ENCODE results near the gene METTL22. TPM values are rescaled to one million over a fixed set of nuclear protein-coding genes. Genes with fewer than 3 reads are reported as not detected.
A peak's percentile ranks its signal among the peaks of the same experiment; 100 is the strongest.

Gene METTL22
- total and polyA plus RNA-seq, 10 of the 15 experiments (the other 5 are each of a cell fraction or from before 2014, with no cell fraction given), result 6.4 to 34.7 (median 18.8) TPM

DNA sequence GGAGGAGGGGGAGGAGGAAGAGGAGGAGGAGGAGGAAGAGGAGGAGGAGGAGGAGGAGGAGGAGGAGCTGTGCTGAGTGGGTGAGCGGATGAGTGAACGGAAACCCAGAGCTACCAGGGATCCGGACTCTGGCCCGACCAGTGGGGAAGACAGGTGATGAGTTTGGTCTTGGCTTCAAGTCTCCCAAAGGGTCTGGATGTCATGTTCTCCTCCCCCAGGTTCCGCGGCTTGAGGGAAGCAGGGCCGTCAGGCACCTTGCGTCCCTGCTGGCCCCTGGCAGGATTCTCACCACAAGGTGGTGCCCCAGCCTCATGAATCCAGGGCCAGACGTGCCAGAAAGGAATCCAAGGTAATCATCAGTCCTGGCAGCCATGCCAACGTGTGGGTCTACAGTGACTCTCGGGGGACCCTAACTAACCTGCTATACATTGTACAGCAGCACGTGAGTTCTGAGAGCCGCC is 39.4 kb downstream of the METTL22 start:
- in situ Hi-C loops (cut with MboI) (loop anchor here (5.0 kb wide), 1 partner anchor 136 kb away; the partner anchor contains the start of genes PMM2 and TMEM186), intact Hi-C loops (cut with micrococcal nuclease; ENCODE audit: unreplicated experiment) (loop anchor here (1.0 to 2.0 kb wide), 3 partner anchors 131 to 474 kb away; no protein-coding TSS in a partner anchor)
- ATAC-seq, result peak; percentile 86
- CTCF ChIA-PET, result interaction anchor here (0.7 to 7.7 kb wide), 12 partner anchors 10 to 478 kb away, joined by 3 to 72 read pairs (median 4); partner anchors contain the start of genes LITAFD, PMM2 and TMEM186
- H2AFZ ChIP-seq (ENCODE audit: control insufficient read depth, low read depth, low read length), result no peak overlapping the region
- BruUV-seq (replicated peaks), result no TSS peak
- no peaks in the 10 kb centered on the region for H4K20me1 ChIP-seq (ENCODE audit: control insufficient read depth, insufficient read depth)
- H3K4me1 ChIP-seq (ENCODE audit: control insufficient read depth, insufficient read depth, low read length), result peaks cover under 1% of the 10 kb centered on the region; the same call in 1 of the 2 replicates
- H3K9ac ChIP-seq (ENCODE audit: control insufficient read depth, insufficient read depth, low read length), result no peak overlapping the region
- H3K4me2 ChIP-seq (ENCODE audit: control insufficient read depth, insufficient read depth), result no peak overlapping the region
- DNase-seq (ENCODE audit: low read depth, low spot score), result no peak
- FAIRE-seq, result no peak
- H3K36me3 ChIP-seq (ENCODE audit: control insufficient read depth in 2 of 2, insufficient read depth in 2 of 2, low read length in 1 of 2), result no peaks in the 10 kb centered on the region
- no peaks in the 10 kb centered on the region for H3K27me3 ChIP-seq (replicated peaks in 1 of 2; ENCODE audit: control insufficient read depth in 2 of 2, insufficient read depth in 2 of 2, low read length in 1 of 2)
- no peak overlapping the region for H3K27ac ChIP-seq (ENCODE audit: control insufficient read depth, insufficient read depth)
- RAD21 ChIA-PET (ENCODE audit: unreplicated experiment), result interaction anchor here (0.6 to 4.8 kb wide), 9 partner anchors 86 to 474 kb away, joined by 3 to 32 read pairs (median 4); no protein-coding TSS in a partner anchor
- POLR2A ChIA-PET, result interaction anchor here (0.8 kb wide), 1 partner anchor 208 kb away, joined by 3 read pairs; the partner anchor contains the start of gene CARHSP1
- no peak overlapping the region for H3K4me3 ChIP-seq
- no peaks in the 10 kb centered on the region for H3K9me3 ChIP-seq (replicated peaks; ENCODE audit: control insufficient read depth, insufficient read depth, low read length)
- SMC1A ChIA-PET (ENCODE audit: uncharacterized antibody, unreplicated experiment), result interaction anchor here (0.8 to 5.8 kb wide), 6 partner anchors 8 to 219 kb away, joined by 3 to 37 read pairs (median 4); partner anchors contain the start of gene LITAFD
- 42% methylated on average over 13 of the region's 13 CpGs for WGBS (ENCODE audit: insufficient coverage, insufficient replicate concordance, low lambda C conversion rate, missing lambda C conversion rate)
- H3K79me2 ChIP-seq (ENCODE audit: control insufficient read depth, insufficient read depth, low read length), result no peaks in the 10 kb centered on the region
- TF ChIP-seq JUND (IDR thresholded peaks at IDR 0.05; ENCODE audit: low read depth, low read length) (no peak), PBX3 (IDR thresholded peaks at IDR 0.05; ENCODE audit: insufficient replicate concordance, low read depth, low read length) (no peak), MTA3 (IDR thresholded peaks at IDR 0.05; ENCODE audit: borderline replicate concordance, low read length) (no peak), RFX5 (IDR thresholded peaks at IDR 0.05; ENCODE audit: low read depth, low read length) (no peak), SMC3 (IDR thresholded peaks at IDR 0.05; ENCODE audit: borderline replicate concordance, low read length) (peak; percentile 52), YY1 (IDR thresholded peaks at IDR 0.05; ENCODE audit: low read depth, low read length) (0 out of 2 replicates have a peak, but pooled peaks have one; percentile 45), BHLHE40 (IDR thresholded peaks at IDR 0.05; ENCODE audit: borderline replicate concordance in 1 of 2, low read depth in 2 of 2, low read length in 1 of 2) (peak in 1 of 2 experiments; percentile 35; a peak in 1 of 4 replicates), ZBED1 (IDR thresholded peaks at IDR 0.05; ENCODE audit: borderline replicate concordance) (no peak), FOS (IDR thresholded peaks at IDR 0.05; ENCODE audit: borderline replicate concordance, extremely low read depth, insufficient read length) (no peak), ZNF207 (IDR thresholded peaks at IDR 0.05; ENCODE audit: borderline replicate concordance) (0 out of 2 replicates have a peak, but pooled peaks have one; percentile 25), CTCF (IDR thresholded peaks at IDR 0.05 in 2 of 3, conservative IDR thresholded peaks at IDR 0.05 in 1 of 3; ENCODE audit: control insufficient read depth in 2 of 3, extremely low read depth in 1 of 3, insufficient read depth in 1 of 3, low read depth in 3 of 3, low read length in 3 of 3) (peak; percentile 42 to 69 (median 59)), NBN (IDR thresholded peaks at IDR 0.05) (0 out of 2 replicates have a peak, but pooled peaks have one; percentile 32), RAD21 (IDR thresholded peaks at IDR 0.05; ENCODE audit: insufficient read depth, low read depth, low read length) (peak; percentile 75), NFXL1 (IDR thresholded peaks at IDR 0.05; ENCODE audit: borderline replicate concordance) (peak; percentile 70; the same call in 1 of the 2 replicates), EED (IDR thresholded peaks at IDR 0.05; ENCODE audit: low read depth) (no peak), USF2 (IDR thresholded peaks at IDR 0.05; ENCODE audit: borderline replicate concordance, low read depth, low read length) (no peak), TCF7 (IDR thresholded peaks at IDR 0.05; ENCODE audit: borderline replicate concordance) (no peak), RB1 (IDR thresholded peaks at IDR 0.05; ENCODE audit: borderline replicate concordance) (peak; percentile 41; the same call in 1 of the 2 replicates), ZNF622 (IDR thresholded peaks at IDR 0.05) (no peak), NFYB (IDR thresholded peaks at IDR 0.05; ENCODE audit: insufficient read depth, low read depth, low read length) (no peak), NFIC (IDR thresholded peaks at IDR 0.05; ENCODE audit: low read depth, low read length) (no peak)

Measured in GM12878 (cell line).